Measurements from ENCODE around the gene P2RY4.
A peak's percentile ranks its signal among the peaks of the same experiment; 100 is the strongest.
"Not testable (repeated sequence)": the region's sequence is repeated elsewhere in the genome, so short reads cannot be mapped to it uniquely, and the experiment has no call there.

Gene P2RY4

GRCh38 chrX:70280573-70280972 is 20.6 kb upstream of the P2RY4 start:
- Histone ChIP-seq H3K4me3 (ENCODE audit: insufficient read length, low read depth) (no peak overlapping the region), H3K4me1 (ENCODE audit: insufficient read depth, insufficient read length) (no peaks in the 10 kb centered on the region), H3K36me3 (ENCODE audit: insufficient read depth, insufficient read length, low read length) (peaks cover 24% of the 10 kb centered on the region), H3K9me3 (ENCODE audit: insufficient read depth, low read length) (no peaks in the 10 kb centered on the region), H3K9ac (ENCODE audit: insufficient read length, low read depth) (no peak overlapping the region), H3K27me3 (ENCODE audit: insufficient read depth, insufficient read length) (no peaks in the 10 kb centered on the region)
- DNase-seq (ENCODE audit: low read depth, low spot score): no peak
- TF ChIP-seq SUZ12 (IDR thresholded peaks at IDR 0.05; ENCODE audit: extremely low read depth, insufficient read depth, insufficient read length): no peak
- TF ChIP-seq ZNF274 (IDR thresholded peaks at IDR 0.05; ENCODE audit: low read depth, low read length): no peak
- no peak for TF ChIP-seq YY1 (IDR thresholded peaks at IDR 0.05; ENCODE audit: insufficient read depth, insufficient read length)

GRCh38 chrX:70279081-70279480 is 19.1 kb upstream of the P2RY4 start:
- Histone ChIP-seq H3K36me3 (ENCODE audit: insufficient read depth, insufficient read length, low read length) (peaks cover 14% of the 10 kb centered on the region), H3K9ac (ENCODE audit: insufficient read length, low read depth) (no peak overlapping the region), H3K9me3 (ENCODE audit: insufficient read depth, low read length) (no peaks in the 10 kb centered on the region), H3K4me3 (ENCODE audit: insufficient read length, low read depth) (no peak overlapping the region), H3K4me1 (ENCODE audit: insufficient read depth, insufficient read length) (no peaks in the 10 kb centered on the region), H3K27me3 (ENCODE audit: insufficient read depth, insufficient read length) (no peaks in the 10 kb centered on the region)
- TF ChIP-seq SUZ12 (IDR thresholded peaks at IDR 0.05; ENCODE audit: extremely low read depth, insufficient read depth, insufficient read length) (no peak), ZNF274 (IDR thresholded peaks at IDR 0.05; ENCODE audit: low read depth, low read length) (no peak), YY1 (IDR thresholded peaks at IDR 0.05; ENCODE audit: insufficient read depth, insufficient read length) (no peak)
- no peak for DNase-seq (ENCODE audit: low read depth, low spot score)

- H3K27me3 ChIP-seq (ENCODE audit: insufficient read depth, insufficient read length); H3K4me3 ChIP-seq (ENCODE audit: insufficient read length, low read depth); DNase-seq (ENCODE audit: low read depth, low spot score); H3K36me3 ChIP-seq (ENCODE audit: insufficient read depth, insufficient read length, low read length); H3K9ac ChIP-seq (ENCODE audit: insufficient read length, low read depth); H3K9me3 ChIP-seq (ENCODE audit: insufficient read depth, low read length); H3K4me1 ChIP-seq (ENCODE audit: insufficient read depth, insufficient read length): not testable (repeated sequence)
Observed at GRCh38 chrX:70274029-70274428, 14.0 kb upstream of the P2RY4 start.

- no peak within 1 kb of the TSS for H3K4me3 ChIP-seq (ENCODE audit: insufficient read length, low read depth)
- TF ChIP-seq ZNF274 (IDR thresholded peaks at IDR 0.05; ENCODE audit: low read depth, low read length): no peak
- no peak for TF ChIP-seq SUZ12 (IDR thresholded peaks at IDR 0.05; ENCODE audit: extremely low read depth, insufficient read depth, insufficient read length)
- no peak for TF ChIP-seq YY1 (IDR thresholded peaks at IDR 0.05; ENCODE audit: insufficient read depth, insufficient read length)
- H3K9ac ChIP-seq (ENCODE audit: insufficient read length, low read depth): no peak within 1 kb of the TSS
- DNase-seq (ENCODE audit: low read depth, low spot score): no peak
- no peaks in the 10 kb centered on the region for H3K4me1 ChIP-seq (ENCODE audit: insufficient read depth, insufficient read length)
- H3K27me3 ChIP-seq (ENCODE audit: insufficient read depth, insufficient read length): no peaks in the 10 kb centered on the region
- H3K9me3 ChIP-seq (ENCODE audit: insufficient read depth, low read length): no peaks in the 10 kb centered on the region
- H3K36me3 ChIP-seq (ENCODE audit: insufficient read depth, insufficient read length, low read length): no peaks in the 10 kb centered on the region
Observed at GRCh38 chrX:70268034-70268433, 8.0 kb upstream of the P2RY4 start, which contains the start of gene ARR3. ARR3 (plus strand) TSS chrX:70268334; CDS start chrX:70269386, 1,052 bp downstream.

- TF ChIP-seq ZNF274 (IDR thresholded peaks at IDR 0.05; ENCODE audit: low read depth, low read length): no peak
- TF ChIP-seq YY1 (IDR thresholded peaks at IDR 0.05; ENCODE audit: insufficient read depth, insufficient read length): no peak
- TF ChIP-seq SUZ12 (IDR thresholded peaks at IDR 0.05; ENCODE audit: extremely low read depth, insufficient read depth, insufficient read length): no peak
Observed at GRCh38 chrX:70264784-70265183, 4.8 kb upstream of the P2RY4 start.

GRCh38 chrX:70262952-70263567 is 3.1 kb upstream of the P2RY4 start:
- no peaks in the 10 kb centered on the region for H3K36me3 ChIP-seq (ENCODE audit: insufficient read depth, insufficient read length, low read length)
- TF ChIP-seq ZNF274 (IDR thresholded peaks at IDR 0.05; ENCODE audit: low read depth, low read length) (no peak), YY1 (IDR thresholded peaks at IDR 0.05; ENCODE audit: insufficient read depth, insufficient read length) (no peak), SUZ12 (IDR thresholded peaks at IDR 0.05; ENCODE audit: extremely low read depth, insufficient read depth, insufficient read length) (no peak)
- DNase-seq (ENCODE audit: low read depth, low spot score): peak; percentile 57
- H3K27me3 ChIP-seq (ENCODE audit: insufficient read depth, insufficient read length): no peaks in the 10 kb centered on the region
- no peaks in the 10 kb centered on the region for H3K9me3 ChIP-seq (ENCODE audit: insufficient read depth, low read length)
- H3K4me3 ChIP-seq (ENCODE audit: insufficient read length, low read depth): no peak overlapping the region
- H3K4me1 ChIP-seq (ENCODE audit: insufficient read depth, insufficient read length): no peaks in the 10 kb centered on the region
- H3K9ac ChIP-seq (ENCODE audit: insufficient read length, low read depth): peak overlapping the region; percentile 25

More at GRCh38 chrX:70264784-70265183, 4.8 kb upstream of the P2RY4 start:
- Histone ChIP-seq H3K4me3 (ENCODE audit: insufficient read length, low read depth) (no peak overlapping the region), H3K9me3 (ENCODE audit: insufficient read depth, low read length) (no peaks in the 10 kb centered on the region), H3K9ac (ENCODE audit: insufficient read length, low read depth) (no peak overlapping the region), H3K4me1 (ENCODE audit: insufficient read depth, insufficient read length) (no peaks in the 10 kb centered on the region), H3K36me3 (ENCODE audit: insufficient read depth, insufficient read length, low read length) (no peaks in the 10 kb centered on the region), H3K27me3 (ENCODE audit: insufficient read depth, insufficient read length) (no peaks in the 10 kb centered on the region)
- no peak for DNase-seq (ENCODE audit: low read depth, low spot score)

- TF ChIP-seq YY1 (IDR thresholded peaks at IDR 0.05; ENCODE audit: insufficient read depth, insufficient read length) (no peak), ZNF274 (IDR thresholded peaks at IDR 0.05; ENCODE audit: low read depth, low read length) (no peak), SUZ12 (IDR thresholded peaks at IDR 0.05; ENCODE audit: extremely low read depth, insufficient read depth, insufficient read length) (no peak)
- Histone ChIP-seq H3K9me3 (ENCODE audit: insufficient read depth, low read length) (no peaks in the 10 kb centered on the region), H3K27me3 (ENCODE audit: insufficient read depth, insufficient read length) (no peaks in the 10 kb centered on the region), H3K4me1 (ENCODE audit: insufficient read depth, insufficient read length) (no peaks in the 10 kb centered on the region), H3K4me3 (ENCODE audit: insufficient read length, low read depth) (no peak overlapping the region), H3K9ac (ENCODE audit: insufficient read length, low read depth) (no peak overlapping the region), H3K36me3 (ENCODE audit: insufficient read depth, insufficient read length, low read length) (no peaks in the 10 kb centered on the region)
- DNase-seq (ENCODE audit: low read depth, low spot score): no peak
Observed at GRCh38 chrX:70257423-70258288, 2.3 kb downstream of the P2RY4 start.

Measured in NT2/D1 (cell line).